ENCODE data around the gene MBTPS1.
"Not testable (repeated sequence)": the region's sequence is repeated elsewhere in the genome, so short reads cannot be mapped to it uniquely, and the experiment has no call there.

DNA sequence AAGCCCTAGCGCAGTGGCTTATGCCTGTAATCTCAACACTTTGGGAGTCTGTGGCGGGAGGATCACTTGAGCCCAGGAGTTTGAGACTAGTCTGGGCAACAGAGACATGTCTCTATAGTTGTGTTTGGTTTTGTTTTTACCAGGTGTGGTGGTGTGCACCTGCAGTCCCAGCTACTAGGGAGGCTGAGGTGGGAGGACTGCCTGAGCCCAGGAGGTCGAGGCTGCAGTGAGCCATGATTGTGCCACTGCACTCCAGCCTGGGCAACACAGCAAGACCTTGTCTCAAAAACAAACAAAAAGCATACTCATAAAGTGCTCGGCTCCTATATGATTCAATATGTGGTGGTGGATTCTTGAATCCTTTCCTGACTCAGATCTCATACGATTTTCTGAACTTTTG is 1.6 kb upstream of the MBTPS1 start:
- TF ChIP-seq CTCF (conservative IDR thresholded peaks at IDR 0.05 in 1 of 2, IDR thresholded peaks at IDR 0.05 in 1 of 2; ENCODE audit: extremely low read depth in 1 of 2, insufficient read depth in 1 of 2, low read depth in 1 of 2, low read length in 2 of 2); EZH2 (IDR thresholded peaks at IDR 0.05; ENCODE audit: borderline replicate concordance, low read length): not testable (repeated sequence)
